ENCODE results near the gene SLC25A47. TPM values are rescaled to one million over a fixed set of nuclear protein-coding genes. Genes with fewer than 3 reads are reported as not detected.

Gene SLC25A47
- total RNA-seq, 1 experiment from 2014 or later = not detected

GRCh38 chr14:100350276-100350926, 27.3 kb downstream of the SLC25A47 start:
- no TSS peak for BruUV-seq (replicated peaks)
- no peak for DNase-seq
- TF ChIP-seq CTCF (IDR thresholded peaks at IDR 0.05; ENCODE audit: insufficient read depth in 1 of 2, low read depth in 1 of 2, low read length in 1 of 2, severe bottlenecking in 1 of 2, unreplicated experiment in 1 of 2) = no peak
- CTCF ChIA-PET = interaction anchor here (0.5 kb wide), 1 partner anchor 1196 kb away, joined by 3 read pairs; no protein-coding TSS in a partner anchor
- intact Hi-C loops (cut with micrococcal nuclease; ENCODE audit: unreplicated experiment) = no loop called here
- Mint-ChIP-seq H3K4me1 (ENCODE audit: low read depth, unreplicated experiment) (no peaks in the 10 kb centered on the region), H3K9me3 (ENCODE audit: unreplicated experiment) (no peaks in the 10 kb centered on the region), H3K4me3 (ENCODE audit: unreplicated experiment) (no peak overlapping the region), H3K27ac (ENCODE audit: unreplicated experiment) (no peak overlapping the region), H3K27me3 (ENCODE audit: insufficient read depth, unreplicated experiment) (no peaks in the 10 kb centered on the region), H3K36me3 (ENCODE audit: insufficient read depth, unreplicated experiment) (peaks cover 46% of the 10 kb centered on the region)
- Histone ChIP-seq H3K27me3 (replicated peaks; ENCODE audit: control insufficient read depth, insufficient read depth, low read length) (no peaks in the 10 kb centered on the region), H3K4me1 (no peaks in the 10 kb centered on the region), H3K36me3 (ENCODE audit: control insufficient read depth, insufficient read depth, low read length) (peaks cover 1% of the 10 kb centered on the region), H3K9me3 (no peaks in the 10 kb centered on the region), H3K4me3 (ENCODE audit: low read depth, low read length) (no peak overlapping the region)
- POLR2A ChIA-PET = no interaction called here

- no peaks in the 10 kb centered on the region for H3K9me3 Mint-ChIP-seq (ENCODE audit: unreplicated experiment)
- peaks cover 48% of the 10 kb centered on the region for H3K36me3 Mint-ChIP-seq (ENCODE audit: insufficient read depth, unreplicated experiment)
- H3K4me3 Mint-ChIP-seq (ENCODE audit: unreplicated experiment) = no peak overlapping the region
- CTCF ChIA-PET = interaction anchor here (0.5 kb wide), 1 partner anchor 1196 kb away, joined by 3 read pairs; no protein-coding TSS in a partner anchor
- H3K4me1 Mint-ChIP-seq (ENCODE audit: low read depth, unreplicated experiment) = no peaks in the 10 kb centered on the region
- TF ChIP-seq CTCF (IDR thresholded peaks at IDR 0.05; ENCODE audit: insufficient read depth in 1 of 2, low read depth in 1 of 2, low read length in 1 of 2, severe bottlenecking in 1 of 2, unreplicated experiment in 1 of 2) = no peak
- no peak overlapping the region for H3K4me3 ChIP-seq (ENCODE audit: low read depth, low read length)
- H3K27ac Mint-ChIP-seq (ENCODE audit: unreplicated experiment) = no peak overlapping the region
- H3K36me3 ChIP-seq (ENCODE audit: control insufficient read depth, insufficient read depth, low read length) = peaks cover 1% of the 10 kb centered on the region
- intact Hi-C loops (cut with micrococcal nuclease; ENCODE audit: unreplicated experiment) = no loop called here
- no peak for DNase-seq
- no peaks in the 10 kb centered on the region for H3K27me3 ChIP-seq (replicated peaks; ENCODE audit: control insufficient read depth, insufficient read depth, low read length)
- no peaks in the 10 kb centered on the region for H3K27me3 Mint-ChIP-seq (ENCODE audit: insufficient read depth, unreplicated experiment)
- no TSS peak for BruUV-seq (replicated peaks)
- H3K9me3 ChIP-seq = no peaks in the 10 kb centered on the region
- no peaks in the 10 kb centered on the region for H3K4me1 ChIP-seq
- POLR2A ChIA-PET = no interaction called here
Observed at GRCh38 chr14:100350986-100351385, 27.8 kb downstream of the SLC25A47 start.

- no peak for TF ChIP-seq CTCF (IDR thresholded peaks at IDR 0.05; ENCODE audit: insufficient read depth in 1 of 2, low read depth in 1 of 2, low read length in 1 of 2, severe bottlenecking in 1 of 2, unreplicated experiment in 1 of 2)
- CTCF ChIA-PET = interaction anchor here (0.6 kb wide), 1 partner anchor 976 kb away, joined by 3 read pairs; no protein-coding TSS in a partner anchor
- H3K4me3 ChIP-seq (ENCODE audit: low read depth, low read length) = no peak overlapping the region
- Mint-ChIP-seq H3K27ac (ENCODE audit: unreplicated experiment) (no peak overlapping the region), H3K27me3 (ENCODE audit: insufficient read depth, unreplicated experiment) (no peaks in the 10 kb centered on the region), H3K36me3 (ENCODE audit: insufficient read depth, unreplicated experiment) (peaks cover 71% of the 10 kb centered on the region), H3K4me1 (ENCODE audit: low read depth, unreplicated experiment) (peaks cover 18% of the 10 kb centered on the region), H3K9me3 (ENCODE audit: unreplicated experiment) (peaks cover 8% of the 10 kb centered on the region), H3K4me3 (ENCODE audit: unreplicated experiment) (no peak overlapping the region)
- DNase-seq = no peak
- no peaks in the 10 kb centered on the region for H3K27me3 ChIP-seq (replicated peaks; ENCODE audit: control insufficient read depth, insufficient read depth, low read length)
- H3K4me1 ChIP-seq = peaks cover 24% of the 10 kb centered on the region
- POLR2A ChIA-PET = no interaction called here
- H3K9me3 ChIP-seq = 0 out of 2 replicates have a peak, but pooled peaks cover 3% of the 10 kb centered on the region
- no TSS peak for BruUV-seq (replicated peaks)
- H3K36me3 ChIP-seq (ENCODE audit: control insufficient read depth, insufficient read depth, low read length) = peaks cover 1% of the 10 kb centered on the region
- intact Hi-C loops (cut with micrococcal nuclease; ENCODE audit: unreplicated experiment) = no loop called here
Observed at GRCh38 chr14:100358396-100358795, 35.3 kb downstream of the SLC25A47 start.
